Breast epithelium (tissue), 3 donors: ENCODE measurements around the gene LMOD1.

Experiments
- CTCF ChIP-seq, 3 donors: fragments of 450-650 bp; IDR thresholded peaks; one replicate each; pipeline ENCODE4 v1.5.1; 2016 to 2017; ENCODE audit warnings: antibody characterized with exemption in 3 of 3, mild to moderate bottlenecking in 3 of 3, moderate library complexity in 3 of 3
- POLR2A ChIP-seq: fragments of 450-650 bp; IDR thresholded peaks from one replicate; pipeline ENCODE4 v1.6.1; 2016; ENCODE audit warnings: antibody characterized with exemption, mild to moderate bottlenecking, moderate library complexity
- POLR2AphosphoS5 ChIP-seq, 3 donors: sonication (generic); formaldehyde crosslinking; IDR thresholded peaks; one replicate each; pipeline ENCODE4 v1.6.1; 2017; ENCODE audit warnings: antibody characterized with exemption in 3 of 3

- no peak for TF ChIP-seq POLR2A
- TF ChIP-seq CTCF (IDR thresholded peaks at IDR 0.05), result no peak
- no peak for TF ChIP-seq POLR2AphosphoS5 (IDR thresholded peaks at IDR 0.05)
These were observed 96.8 kb downstream of the LMOD1 start for GRCh38 chr1:201849372-201850052.
